BLaER1 (cell line): ENCODE measurements around the gene TBL3.

ENCODE experiments used
- H3K27ac ChIP-seq: shearing (Covaris generic); formaldehyde crosslinking; 2 replicates; pipeline ENCODE4 v1.8.1; 2022
- H3K27me3 ChIP-seq: shearing (Covaris generic); formaldehyde crosslinking; 2 replicates; pipeline ENCODE4 v1.8.1; 2022
- H3K36me3 ChIP-seq: shearing (Covaris generic); formaldehyde crosslinking; 2 replicates; pipeline ENCODE4 v1.8.1; 2022
- H3K4me1 ChIP-seq: shearing (Covaris generic); formaldehyde crosslinking; 2 replicates; pipeline ENCODE4 v1.8.1; 2022
- H3K4me2 ChIP-seq: shearing (Covaris generic); formaldehyde crosslinking; 2 replicates; pipeline ENCODE4 v1.8.1; 2022
- H3K4me3 ChIP-seq: shearing (Covaris generic); formaldehyde crosslinking; 2 replicates; pipeline ENCODE4 v1.8.1; 2022
- H3K9ac ChIP-seq: shearing (Covaris generic); formaldehyde crosslinking; 2 replicates; pipeline ENCODE4 v1.8.1; 2022
- H3K9me3 ChIP-seq: shearing (Covaris generic); formaldehyde crosslinking; 2 replicates; pipeline ENCODE4 v1.8.1; 2022
- H4K20me1 ChIP-seq: shearing (Covaris generic); formaldehyde crosslinking; 2 replicates; pipeline ENCODE4 v1.8.1; 2022
- Cebpa-rat ChIP-seq: shearing (Covaris generic); IDR thresholded peaks from 2 replicates; pipeline ENCODE4 v1.8.1; 2022

The TBL3 gene

GRCh38 chr16:1975432-1976215 lies 3.8 kb downstream of the TBL3 start:
- H3K4me2 ChIP-seq: no peak overlapping the region
- H4K20me1 ChIP-seq: peaks cover 74% of the 10 kb centered on the region
- peaks cover 63% of the 10 kb centered on the region for H3K36me3 ChIP-seq
- H3K9me3 ChIP-seq: no peaks in the 10 kb centered on the region
- no peak overlapping the region for H3K27ac ChIP-seq
- H3K27me3 ChIP-seq: peaks cover 31% of the 10 kb centered on the region
- H3K4me3 ChIP-seq: no peak overlapping the region
- H3K4me1 ChIP-seq: peaks cover 36% of the 10 kb centered on the region
- no peak overlapping the region for H3K9ac ChIP-seq
- TF ChIP-seq Cebpa-rat: no peak

GRCh38 chr16:1976216-1976520 lies 4.3 kb downstream of the TBL3 start:
- peaks cover 63% of the 10 kb centered on the region for H3K36me3 ChIP-seq
- peaks cover 35% of the 10 kb centered on the region for H3K4me1 ChIP-seq
- no peak overlapping the region for H3K9ac ChIP-seq
- H3K27me3 ChIP-seq: peaks cover 37% of the 10 kb centered on the region
- no peak overlapping the region for H3K4me2 ChIP-seq
- TF ChIP-seq Cebpa-rat: no peak
- H3K9me3 ChIP-seq: no peaks in the 10 kb centered on the region
- no peak overlapping the region for H3K4me3 ChIP-seq
- no peak overlapping the region for H3K27ac ChIP-seq
- peaks cover 80% of the 10 kb centered on the region for H4K20me1 ChIP-seq

- Histone ChIP-seq H3K4me3 (no peak overlapping the region), H3K36me3 (peaks cover 63% of the 10 kb centered on the region), H4K20me1 (peaks cover 88% of the 10 kb centered on the region), H3K9me3 (no peaks in the 10 kb centered on the region), H3K4me2 (no peak overlapping the region), H3K4me1 (peaks cover 32% of the 10 kb centered on the region), H3K27me3 (peaks cover 47% of the 10 kb centered on the region), H3K9ac (no peak overlapping the region), H3K27ac (no peak overlapping the region)
- no peak for TF ChIP-seq Cebpa-rat
Observed at GRCh38 chr16:1976951-1977874, 5.4 kb downstream of the TBL3 start.

GRCh38 chr16:1977875-1978268 lies 6.0 kb downstream of the TBL3 start:
- no peak overlapping the region for H3K27ac ChIP-seq
- H3K27me3 ChIP-seq: peaks cover 54% of the 10 kb centered on the region
- no peak overlapping the region for H3K4me2 ChIP-seq
- H3K36me3 ChIP-seq: peaks cover 63% of the 10 kb centered on the region
- H3K4me3 ChIP-seq: no peak overlapping the region
- H3K9ac ChIP-seq: no peak overlapping the region
- H3K9me3 ChIP-seq: no peaks in the 10 kb centered on the region
- H4K20me1 ChIP-seq: peaks cover 87% of the 10 kb centered on the region
- H3K4me1 ChIP-seq: peaks cover 27% of the 10 kb centered on the region
- TF ChIP-seq Cebpa-rat: no peak

GRCh38 chr16:1978476-1979120 lies 6.7 kb downstream of the TBL3 start:
- Histone ChIP-seq H3K27me3 (peaks cover 61% of the 10 kb centered on the region), H3K4me1 (peaks cover 26% of the 10 kb centered on the region), H3K4me3 (no peak overlapping the region), H3K9me3 (no peaks in the 10 kb centered on the region), H3K9ac (no peak overlapping the region), H3K27ac (no peak overlapping the region), H4K20me1 (peaks cover 80% of the 10 kb centered on the region), H3K36me3 (peaks cover 61% of the 10 kb centered on the region), H3K4me2 (no peak overlapping the region)
- TF ChIP-seq Cebpa-rat: no peak

GRCh38 chr16:1979271-1980029 lies 7.6 kb downstream of the TBL3 start:
- Histone ChIP-seq H3K4me1 (peaks cover 24% of the 10 kb centered on the region), H3K27me3 (peaks cover 68% of the 10 kb centered on the region), H3K36me3 (peaks cover 53% of the 10 kb centered on the region), H3K27ac (no peak overlapping the region), H4K20me1 (peaks cover 71% of the 10 kb centered on the region), H3K9ac (no peak overlapping the region), H3K4me2 (no peak overlapping the region; the same call in 1 of the 2 replicates), H3K4me3 (no peak overlapping the region), H3K9me3 (no peaks in the 10 kb centered on the region)
- no peak for TF ChIP-seq Cebpa-rat

- Histone ChIP-seq H3K4me2 (no peak overlapping the region; the same call in 1 of the 2 replicates), H3K9ac (no peak overlapping the region), H3K27me3 (peaks cover 68% of the 10 kb centered on the region), H3K36me3 (peaks cover 45% of the 10 kb centered on the region), H4K20me1 (peaks cover 68% of the 10 kb centered on the region), H3K27ac (no peak overlapping the region), H3K4me1 (peaks cover 32% of the 10 kb centered on the region), H3K4me3 (no peak overlapping the region), H3K9me3 (no peaks in the 10 kb centered on the region)
- no peak for TF ChIP-seq Cebpa-rat
Observed at GRCh38 chr16:1980030-1980769, 8.3 kb downstream of the TBL3 start.

GRCh38 chr16:1980770-1981087 lies 8.9 kb downstream of the TBL3 start:
- Histone ChIP-seq H4K20me1 (peaks cover 68% of the 10 kb centered on the region), H3K4me1 (peaks cover 37% of the 10 kb centered on the region), H3K4me2 (no peak overlapping the region; the same call in 1 of the 2 replicates), H3K4me3 (no peak overlapping the region), H3K27me3 (peaks cover 68% of the 10 kb centered on the region), H3K9ac (no peak overlapping the region), H3K9me3 (no peaks in the 10 kb centered on the region), H3K36me3 (peaks cover 45% of the 10 kb centered on the region), H3K27ac (no peak overlapping the region)
- TF ChIP-seq Cebpa-rat: no peak

GRCh38 chr16:1981398-1981836 lies 9.6 kb downstream of the TBL3 start, which contains the start of gene NOXO1:
Gene NOXO1 (minus strand): TSS chr16:1981469. CDS start chr16:1981179, 290 bp downstream.
- Histone ChIP-seq H3K4me1 (peaks cover 42% of the 10 kb centered on the region), H3K36me3 (peaks cover 45% of the 10 kb centered on the region), H3K4me2 (no peak within 1 kb of the TSS; the same call in 1 of the 2 replicates)

More at GRCh38 chr16:1981398-1981836, 9.6 kb downstream of the TBL3 start, which contains the start of gene NOXO1:
- Histone ChIP-seq H3K27me3 (peaks cover 68% of the 10 kb centered on the region), H4K20me1 (peaks cover 65% of the 10 kb centered on the region), H3K9ac (no peak within 1 kb of the TSS), H3K27ac (no peak within 1 kb of the TSS), H3K4me3 (no peak within 1 kb of the TSS), H3K9me3 (no peaks in the 10 kb centered on the region)
- no peak for TF ChIP-seq Cebpa-rat
